MM.1S (cell line): Measurements from ENCODE around the gene KBTBD7.

Experiments
- CTCF ChIP-seq: fragments of 300-600 bp; sonication (generic); IDR thresholded peaks from 2 replicates; pipeline ENCODE4 v1.5.1; 2016; ENCODE audit warnings: antibody characterized with exemption, low read length, mixed read lengths
- EZH2phosphoT487 ChIP-seq: fragments of 300-600 bp; sonication (generic); IDR thresholded peaks from 2 replicates; pipeline ENCODE4 v1.6.1; 2018; ENCODE audit warnings: antibody characterized with exemption, low read length

GRCh38 chr13:41206467-41206866 is 12.1 kb upstream of the KBTBD7 start:
- TF ChIP-seq CTCF (no peak), EZH2phosphoT487 (no peak)
